Nephron progenitor cell (in vitro differentiated cells): Measurements from ENCODE around the gene SLAMF7.

Source experiments
- DNase-seq: peaks from one replicate; pipeline ENCODE4 v3.0.0; 2021
- H3K27ac Mint-ChIP-seq: 2 replicates; pipeline ENCODE4 v1.8.0; 2021; ENCODE audit warnings: mild to moderate bottlenecking, moderate library complexity, mixed read lengths
- H3K27me3 Mint-ChIP-seq: 2 replicates; pipeline ENCODE4 v1.8.0; 2021; ENCODE audit warnings: mild to moderate bottlenecking, low read depth, mixed read lengths; ENCODE audit not compliant: poor library complexity
- H3K36me3 Mint-ChIP-seq: 2 replicates; pipeline ENCODE4 v1.8.0; 2021; ENCODE audit warnings: low read depth, mixed read lengths
- H3K4me1 Mint-ChIP-seq: 2 replicates; pipeline ENCODE4 v1.8.0; 2021; ENCODE audit warnings: mixed read lengths
- H3K4me3 Mint-ChIP-seq: 2 replicates; pipeline ENCODE4 v1.8.0; 2021; ENCODE audit warnings: mild to moderate bottlenecking, moderate library complexity, mixed read lengths
- H3K9me3 Mint-ChIP-seq: 2 replicates; pipeline ENCODE4 v1.8.0; 2021; ENCODE audit warnings: mild to moderate bottlenecking, moderate library complexity, mixed read lengths
- CTCF ChIP-seq: fragments of 200-600 bp; sonication (generic); IDR thresholded peaks from 2 replicates; pipeline ENCODE4 v1.5.0; 2021; ENCODE audit warnings: antibody characterized with exemption

SLAMF7 gene

GRCh38 chr1:160800645-160801408 lies 61.8 kb downstream of the SLAMF7 start:
- Mint-ChIP-seq H3K4me3 (no peak overlapping the region), H3K4me1 (no peaks in the 10 kb centered on the region), H3K27me3 (peaks cover 7% of the 10 kb centered on the region), H3K36me3 (no peaks in the 10 kb centered on the region), H3K27ac (no peak overlapping the region), H3K9me3 (peaks cover 24% of the 10 kb centered on the region)
- DNase-seq: no peak
- TF ChIP-seq CTCF: no peak

GRCh38 chr1:160801836-160802580 lies 63.0 kb downstream of the SLAMF7 start:
- Mint-ChIP-seq H3K27ac (no peak overlapping the region), H3K27me3 (peaks cover 7% of the 10 kb centered on the region), H3K9me3 (peaks cover 36% of the 10 kb centered on the region), H3K4me3 (no peak overlapping the region), H3K36me3 (peaks cover 2% of the 10 kb centered on the region), H3K4me1 (no peaks in the 10 kb centered on the region)
- TF ChIP-seq CTCF: no peak
- no peak for DNase-seq
